ENCODE measurements around the gene RNF38.
"Not testable (repeated sequence)": the region's sequence is repeated elsewhere in the genome, so short reads cannot be mapped to it uniquely, and the experiment has no call there.

The RNF38 gene

DNA sequence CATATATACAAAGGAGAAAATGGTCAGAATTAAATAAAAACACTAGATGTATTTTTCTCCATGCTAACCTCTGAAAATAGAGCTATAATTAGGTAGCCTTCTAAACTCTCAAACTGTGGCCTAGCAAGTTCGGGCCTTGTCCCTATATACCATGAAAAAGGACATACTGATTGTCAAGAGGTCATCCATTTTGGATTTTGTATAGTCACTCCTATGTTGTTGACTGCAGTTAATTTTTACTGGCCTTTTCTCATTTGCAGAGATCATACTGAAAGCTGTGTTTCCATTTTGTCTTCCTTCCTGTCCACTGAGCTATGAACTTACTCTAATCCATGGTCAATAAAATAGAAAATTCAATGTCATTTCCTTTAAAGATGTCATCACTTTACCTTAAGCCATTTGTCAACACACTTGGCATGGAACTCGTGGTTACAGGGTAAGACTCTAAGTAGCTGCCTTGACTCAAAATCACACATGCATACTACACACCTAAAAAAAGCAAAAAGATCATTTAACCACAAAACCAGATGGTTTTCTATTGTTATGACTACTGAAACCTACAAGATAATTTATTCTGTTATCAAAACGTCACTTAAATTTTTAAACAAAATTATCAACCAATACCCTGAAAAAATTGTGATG is 58.0 kb downstream of the RNF38 start:
- Histone ChIP-seq H3K36me3 (ENCODE audit: insufficient read depth, low read length) (peaks cover 94% of the 10 kb centered on the region), H2AFZ (ENCODE audit: low read depth, low read length) (no peak overlapping the region), H3K27me3 (ENCODE audit: insufficient read depth, low read length) (no peaks in the 10 kb centered on the region)

DNA sequence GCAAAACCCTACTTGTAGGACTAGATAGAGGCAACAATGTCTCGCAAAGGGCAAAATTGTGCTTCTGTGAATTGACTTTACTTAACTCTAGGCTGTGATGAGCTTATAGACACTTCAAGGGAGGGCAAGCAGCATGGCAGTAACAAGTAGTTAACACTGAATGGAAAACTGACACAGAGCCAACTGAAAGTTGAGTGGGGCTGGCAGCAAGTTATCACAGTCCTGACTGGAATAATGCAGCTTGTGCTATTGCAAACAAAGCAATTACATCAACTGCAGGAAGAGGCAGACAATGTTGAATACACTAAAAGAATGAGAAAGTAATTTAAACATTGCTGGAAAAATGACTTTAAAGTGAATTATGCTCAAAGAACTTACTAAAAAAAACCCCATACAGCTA is 62.2 kb downstream of the RNF38 start:
- Histone ChIP-seq H3K27me3 (ENCODE audit: insufficient read depth, low read length) (no peaks in the 10 kb centered on the region), H2AFZ (ENCODE audit: low read depth, low read length) (no peak overlapping the region), H3K9me3 (ENCODE audit: low read length) (no peaks in the 10 kb centered on the region), H3K4me1 (ENCODE audit: insufficient read depth, low read length) (no peaks in the 10 kb centered on the region), H3K4me3 (ENCODE audit: low read length) (no peak overlapping the region), H3K36me3 (ENCODE audit: insufficient read depth, low read length) (peaks cover 75% of the 10 kb centered on the region)

More for the DNA sequence above, 58.0 kb downstream of the RNF38 start:
- Histone ChIP-seq H3K4me1 (ENCODE audit: insufficient read depth, low read length) (no peaks in the 10 kb centered on the region), H3K9me3 (ENCODE audit: low read length) (peaks cover 2% of the 10 kb centered on the region), H3K4me3 (ENCODE audit: low read length) (no peak overlapping the region)

DNA sequence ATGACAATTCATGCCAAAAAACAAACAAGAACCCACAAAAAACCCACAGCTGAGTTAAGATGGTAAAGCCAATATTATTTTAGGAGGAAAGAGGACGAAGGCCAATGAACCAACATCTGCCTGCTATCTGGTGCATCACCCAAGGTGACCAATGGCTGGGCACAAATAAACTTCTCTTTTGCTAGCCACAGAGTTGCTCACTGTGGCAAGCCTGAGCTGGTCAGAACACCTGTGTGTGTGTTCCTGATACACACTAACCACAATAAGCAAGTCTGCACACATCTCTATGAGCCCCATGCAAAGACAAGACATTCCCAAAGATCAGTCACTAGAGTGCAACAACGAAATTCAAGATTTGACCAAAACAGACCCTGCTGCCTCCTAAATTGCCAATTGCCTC is 63.1 kb downstream of the RNF38 start:
- Histone ChIP-seq H3K27me3 (ENCODE audit: insufficient read depth, low read length) (no peaks in the 10 kb centered on the region), H3K4me3 (ENCODE audit: low read length) (no peak overlapping the region), H3K36me3 (ENCODE audit: insufficient read depth, low read length) (peaks cover 66% of the 10 kb centered on the region), H2AFZ (ENCODE audit: low read depth, low read length) (no peak overlapping the region), H3K9me3 (ENCODE audit: low read length) (no peaks in the 10 kb centered on the region), H3K4me1 (ENCODE audit: insufficient read depth, low read length) (no peaks in the 10 kb centered on the region)

DNA sequence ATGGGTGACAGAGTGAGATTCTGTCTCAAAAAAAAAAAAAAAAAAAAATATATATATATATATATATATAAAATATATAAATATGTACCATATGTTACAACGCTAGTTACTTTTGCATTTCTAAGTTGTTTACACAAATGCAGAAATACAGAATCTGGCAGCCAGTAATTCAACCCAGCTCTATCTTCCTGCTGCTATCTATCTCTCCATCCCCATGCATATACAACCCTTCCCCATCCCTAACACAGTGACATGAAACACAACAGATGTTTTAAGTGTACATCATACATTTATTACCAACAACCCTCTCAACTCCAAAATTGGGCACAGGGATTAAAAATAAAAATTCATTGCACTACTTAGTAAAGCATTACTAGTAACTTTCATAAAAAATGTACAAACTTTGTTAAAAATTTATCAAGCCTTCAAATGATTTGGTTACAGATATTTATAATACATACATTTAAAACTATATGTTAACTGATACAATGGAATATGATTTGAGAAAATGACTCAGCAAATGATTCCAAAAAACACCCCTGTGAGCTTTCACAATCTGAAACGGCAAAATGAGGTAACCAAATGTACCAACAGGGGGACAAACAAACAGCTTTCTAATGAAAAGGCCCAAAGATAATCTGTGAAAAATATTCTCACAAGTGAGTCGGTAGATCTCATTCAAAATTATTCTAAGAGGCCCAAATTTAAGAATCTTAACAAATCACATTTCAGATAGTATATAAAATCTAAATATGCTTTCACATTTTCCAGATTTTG is 63.8 kb downstream of the RNF38 start:
- no peaks in the 10 kb centered on the region for H3K4me1 ChIP-seq (ENCODE audit: insufficient read depth, low read length)
- no peaks in the 10 kb centered on the region for H3K9me3 ChIP-seq (ENCODE audit: low read length)
- no peak overlapping the region for H3K4me3 ChIP-seq (ENCODE audit: low read length)
- H2AFZ ChIP-seq (ENCODE audit: low read depth, low read length), result no peak overlapping the region
- H3K36me3 ChIP-seq (ENCODE audit: insufficient read depth, low read length), result peaks cover 60% of the 10 kb centered on the region
- no peaks in the 10 kb centered on the region for H3K27me3 ChIP-seq (ENCODE audit: insufficient read depth, low read length)

DNA sequence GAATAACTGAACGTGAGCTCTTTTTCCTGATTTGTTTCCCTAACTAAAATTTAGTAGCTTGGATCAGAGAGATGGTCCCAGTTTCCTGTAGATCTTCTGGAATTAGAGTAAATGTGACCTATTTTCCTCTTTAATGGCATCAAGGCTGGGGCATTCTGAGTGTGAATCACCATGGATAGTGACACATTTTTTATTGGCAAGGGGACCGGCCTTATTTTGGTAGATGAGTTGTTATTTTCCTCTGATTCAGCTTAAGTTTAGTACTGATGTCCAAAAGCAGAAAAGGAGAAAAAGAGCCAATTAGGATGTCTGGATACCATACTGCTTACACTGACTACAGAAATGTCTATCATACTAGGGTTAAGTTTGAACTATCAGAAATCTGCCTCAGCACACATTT is 68.1 kb downstream of the RNF38 start:
- H3K36me3 ChIP-seq (ENCODE audit: insufficient read depth, low read length), result peaks cover 20% of the 10 kb centered on the region
- no peak overlapping the region for H3K4me3 ChIP-seq (ENCODE audit: low read length)
- H3K27me3 ChIP-seq (ENCODE audit: insufficient read depth, low read length), result no peaks in the 10 kb centered on the region
- H3K4me1 ChIP-seq (ENCODE audit: insufficient read depth, low read length), result no peaks in the 10 kb centered on the region
- no peaks in the 10 kb centered on the region for H3K9me3 ChIP-seq (ENCODE audit: low read length)
- H2AFZ ChIP-seq (ENCODE audit: low read depth, low read length), result no peak overlapping the region

DNA sequence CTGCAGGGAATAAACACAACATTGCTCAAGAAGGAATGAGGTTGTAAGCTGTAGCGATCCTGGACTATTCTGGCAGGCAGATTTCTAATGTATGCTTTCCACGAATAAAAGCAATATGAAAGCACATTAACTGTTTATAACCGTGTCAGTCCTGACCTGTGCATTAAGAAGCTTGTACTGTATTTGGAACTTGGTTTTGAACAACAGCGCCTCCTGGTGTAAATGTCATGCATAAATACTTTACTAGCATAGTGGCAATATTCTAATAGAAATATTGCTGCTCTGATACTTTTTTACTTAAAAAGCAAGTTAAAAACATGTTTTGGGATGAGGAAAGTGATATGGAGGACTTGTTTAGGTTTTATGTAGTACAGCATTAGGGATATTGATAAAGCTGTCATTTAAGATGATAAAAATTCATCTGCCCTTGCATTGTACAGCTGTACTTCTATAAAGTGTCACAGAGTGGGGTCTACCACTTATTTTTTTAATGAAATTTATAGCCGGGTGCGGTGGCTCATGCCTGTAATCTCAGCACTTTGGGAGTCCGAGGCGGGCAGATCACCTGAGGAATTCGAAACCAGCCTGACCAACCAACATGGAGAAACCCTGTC is 71.2 kb downstream of the RNF38 start:
- Histone ChIP-seq H2AFZ (ENCODE audit: low read depth, low read length) (no peak overlapping the region), H3K9me3 (ENCODE audit: low read length) (no peaks in the 10 kb centered on the region), H3K27me3 (ENCODE audit: insufficient read depth, low read length) (no peaks in the 10 kb centered on the region)

DNA sequence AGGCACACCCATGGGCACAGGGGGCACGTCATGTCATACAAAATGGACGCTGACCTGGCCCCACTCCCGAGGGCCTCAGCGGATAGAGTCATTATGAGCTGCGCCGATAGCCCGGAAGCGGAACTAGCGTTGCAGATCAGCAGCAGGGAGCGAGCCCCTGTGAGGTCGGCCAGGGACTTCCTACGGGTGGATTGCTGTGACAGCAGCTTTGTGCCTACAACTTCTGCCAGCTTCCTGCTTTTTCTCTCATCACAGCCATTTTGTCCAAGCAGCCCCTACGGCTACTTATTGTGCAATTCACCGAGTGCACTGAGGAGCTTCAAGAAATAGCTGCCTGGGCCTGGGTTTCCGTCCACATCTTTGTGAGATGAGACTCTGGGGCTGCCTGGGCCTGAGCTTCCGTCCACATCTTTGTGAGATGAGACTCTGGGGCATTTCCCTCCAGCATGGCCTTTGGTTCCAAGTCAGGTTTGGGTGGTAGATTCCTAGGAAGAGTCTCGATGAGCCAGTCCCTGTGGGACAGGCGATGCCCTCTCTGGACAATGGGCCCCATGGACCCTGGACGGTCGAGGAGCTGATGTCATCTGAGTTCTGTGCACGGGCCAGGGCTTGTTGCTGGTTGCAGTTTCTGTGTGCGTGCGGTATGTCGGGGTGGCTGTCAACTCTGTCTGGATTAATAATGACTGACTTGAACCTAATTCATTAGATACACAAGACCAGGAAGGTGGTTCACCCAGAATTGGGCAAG is 74.8 kb downstream of the RNF38 start:
- H3K9me3 ChIP-seq (ENCODE audit: low read length), result no peaks in the 10 kb centered on the region
- no peaks in the 10 kb centered on the region for H3K36me3 ChIP-seq (ENCODE audit: insufficient read depth, low read length)
- no peak overlapping the region for H3K4me3 ChIP-seq (ENCODE audit: low read length)
- H2AFZ ChIP-seq (ENCODE audit: low read depth, low read length), result no peak overlapping the region
- H3K4me1 ChIP-seq (ENCODE audit: insufficient read depth, low read length), result no peaks in the 10 kb centered on the region
- no peaks in the 10 kb centered on the region for H3K27me3 ChIP-seq (ENCODE audit: insufficient read depth, low read length)

More for the DNA sequence above, 71.2 kb downstream of the RNF38 start:
- no peak overlapping the region for H3K4me3 ChIP-seq (ENCODE audit: low read length)
- peaks cover 4% of the 10 kb centered on the region for H3K36me3 ChIP-seq (ENCODE audit: insufficient read depth, low read length)
- H3K4me1 ChIP-seq (ENCODE audit: insufficient read depth, low read length), result no peaks in the 10 kb centered on the region

DNA sequence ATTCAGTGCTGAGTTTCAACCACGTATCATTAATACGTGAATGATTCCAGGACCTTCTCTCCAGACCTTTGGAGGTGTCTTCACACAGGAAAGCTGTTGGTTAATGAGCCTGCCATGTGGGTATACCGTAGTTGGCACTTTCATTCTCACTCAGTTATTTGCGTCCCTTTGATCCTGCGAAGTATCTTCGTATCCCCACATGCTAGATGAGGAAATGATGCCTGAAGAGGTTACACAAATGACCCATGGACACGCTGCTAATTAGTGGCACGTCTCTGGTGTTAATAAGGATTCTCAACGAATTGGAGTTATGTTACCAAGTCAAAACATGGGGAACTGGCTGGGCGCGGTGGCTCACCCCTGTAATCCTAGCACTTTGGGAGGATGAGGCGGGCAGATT is 76.1 kb downstream of the RNF38 start:
- H3K4me1 ChIP-seq (ENCODE audit: insufficient read depth, low read length), result no peaks in the 10 kb centered on the region
- no peaks in the 10 kb centered on the region for H3K9me3 ChIP-seq (ENCODE audit: low read length)
- H3K27me3 ChIP-seq (ENCODE audit: insufficient read depth, low read length), result no peaks in the 10 kb centered on the region
- no peaks in the 10 kb centered on the region for H3K36me3 ChIP-seq (ENCODE audit: insufficient read depth, low read length)
- H2AFZ ChIP-seq (ENCODE audit: low read depth, low read length), result no peak overlapping the region
- no peak overlapping the region for H3K4me3 ChIP-seq (ENCODE audit: low read length)

DNA sequence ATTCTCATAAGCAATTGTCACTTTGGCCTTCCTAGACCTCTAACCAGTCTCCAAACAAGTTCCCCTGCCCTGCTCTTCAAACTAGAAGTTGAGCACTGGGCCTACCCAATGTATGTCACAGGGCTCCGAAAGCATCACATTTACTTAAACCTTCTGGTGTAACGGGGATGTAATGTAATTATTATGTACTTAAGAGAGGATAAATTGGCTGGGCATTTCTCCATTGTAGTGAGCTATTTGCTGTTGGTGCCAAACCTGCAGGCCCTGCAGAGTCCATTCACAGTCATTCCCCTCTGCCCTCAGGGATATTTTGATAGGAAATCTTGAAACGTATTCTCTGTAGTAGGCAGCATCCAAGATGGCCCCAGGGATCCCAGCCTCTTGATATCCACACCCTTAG is 77.6 kb downstream of the RNF38 start:
- no peak overlapping the region for H2AFZ ChIP-seq (ENCODE audit: low read depth, low read length)
- no peaks in the 10 kb centered on the region for H3K36me3 ChIP-seq (ENCODE audit: insufficient read depth, low read length)
- H3K4me3 ChIP-seq (ENCODE audit: low read length), result no peak overlapping the region
- no peaks in the 10 kb centered on the region for H3K9me3 ChIP-seq (ENCODE audit: low read length)
- H3K4me1 ChIP-seq (ENCODE audit: insufficient read depth, low read length), result no peaks in the 10 kb centered on the region
- no peaks in the 10 kb centered on the region for H3K27me3 ChIP-seq (ENCODE audit: insufficient read depth, low read length)

DNA sequence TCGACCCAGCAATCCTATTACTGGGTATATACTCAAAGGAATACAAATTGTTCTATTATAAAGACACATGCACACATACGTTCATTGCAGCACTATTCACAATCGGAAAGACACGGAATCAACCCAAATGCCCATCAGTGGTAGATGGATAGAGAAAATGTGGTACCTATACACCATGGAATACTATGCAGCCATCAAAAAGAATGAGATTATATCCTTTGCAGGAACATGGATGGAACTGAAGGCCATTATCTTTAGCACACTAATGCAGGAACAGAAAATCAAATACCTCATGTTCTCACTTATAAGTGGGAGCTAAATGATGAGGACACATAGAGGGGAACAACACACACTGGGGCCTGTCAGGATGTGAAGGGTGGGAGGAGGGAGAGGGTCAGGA is 78.2 kb downstream of the RNF38 start:
- H2AFZ ChIP-seq (ENCODE audit: low read depth, low read length); H3K4me1 ChIP-seq (ENCODE audit: insufficient read depth, low read length); H3K36me3 ChIP-seq (ENCODE audit: insufficient read depth, low read length); H3K4me3 ChIP-seq (ENCODE audit: low read length); H3K9me3 ChIP-seq (ENCODE audit: low read length); H3K27me3 ChIP-seq (ENCODE audit: insufficient read depth, low read length): not testable (repeated sequence)

DNA sequence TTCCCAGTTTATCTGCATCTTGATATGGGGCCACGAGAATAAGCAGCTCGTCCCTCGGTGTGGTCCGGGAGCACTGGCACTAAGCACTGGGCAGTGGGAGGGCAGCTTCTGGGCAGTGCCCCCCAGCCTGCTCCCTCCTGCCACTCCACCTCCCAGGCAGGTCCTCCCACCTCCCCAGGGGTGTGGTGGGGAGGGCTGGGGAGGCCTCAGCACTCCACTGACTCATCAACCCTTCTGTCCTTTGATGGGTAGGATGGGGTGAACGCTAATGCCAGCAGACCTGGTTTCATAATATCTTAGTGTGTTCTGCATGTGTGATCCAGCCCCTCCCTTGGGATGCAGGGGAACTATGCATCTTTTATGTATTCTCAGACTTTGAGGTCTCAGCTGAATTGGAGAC is 79.6 kb downstream of the RNF38 start:
- Histone ChIP-seq H3K36me3 (ENCODE audit: insufficient read depth, low read length) (no peaks in the 10 kb centered on the region), H3K27me3 (ENCODE audit: insufficient read depth, low read length) (no peaks in the 10 kb centered on the region), H3K9me3 (ENCODE audit: low read length) (no peaks in the 10 kb centered on the region), H3K4me3 (ENCODE audit: low read length) (no peak overlapping the region), H3K4me1 (ENCODE audit: insufficient read depth, low read length) (no peaks in the 10 kb centered on the region), H2AFZ (ENCODE audit: low read depth, low read length) (no peak overlapping the region)

DNA sequence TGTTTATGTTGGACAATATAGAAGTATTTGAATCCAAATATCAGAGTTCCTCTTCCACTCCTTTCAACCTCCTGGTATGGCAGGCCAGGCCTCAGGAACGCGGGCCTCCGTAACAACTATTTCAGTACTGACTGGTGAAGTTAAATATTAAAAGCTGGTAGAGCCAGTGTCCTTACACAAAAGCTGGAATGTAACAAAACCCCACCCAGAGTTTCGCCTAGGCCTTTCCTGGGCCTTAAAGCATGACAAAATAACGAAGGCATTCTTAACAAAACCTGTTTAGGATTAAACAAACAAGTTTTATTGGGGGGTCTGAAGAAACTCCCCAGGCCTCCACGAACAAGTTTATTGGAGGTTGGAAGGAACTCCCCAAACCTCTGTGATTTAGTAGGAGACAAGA is 80.3 kb downstream of the RNF38 start:
- Histone ChIP-seq H3K27me3 (ENCODE audit: insufficient read depth, low read length) (no peaks in the 10 kb centered on the region), H2AFZ (ENCODE audit: low read depth, low read length) (no peak overlapping the region), H3K4me1 (ENCODE audit: insufficient read depth, low read length) (no peaks in the 10 kb centered on the region), H3K9me3 (ENCODE audit: low read length) (no peaks in the 10 kb centered on the region), H3K36me3 (ENCODE audit: insufficient read depth, low read length) (no peaks in the 10 kb centered on the region), H3K4me3 (ENCODE audit: low read length) (no peak overlapping the region)

DNA sequence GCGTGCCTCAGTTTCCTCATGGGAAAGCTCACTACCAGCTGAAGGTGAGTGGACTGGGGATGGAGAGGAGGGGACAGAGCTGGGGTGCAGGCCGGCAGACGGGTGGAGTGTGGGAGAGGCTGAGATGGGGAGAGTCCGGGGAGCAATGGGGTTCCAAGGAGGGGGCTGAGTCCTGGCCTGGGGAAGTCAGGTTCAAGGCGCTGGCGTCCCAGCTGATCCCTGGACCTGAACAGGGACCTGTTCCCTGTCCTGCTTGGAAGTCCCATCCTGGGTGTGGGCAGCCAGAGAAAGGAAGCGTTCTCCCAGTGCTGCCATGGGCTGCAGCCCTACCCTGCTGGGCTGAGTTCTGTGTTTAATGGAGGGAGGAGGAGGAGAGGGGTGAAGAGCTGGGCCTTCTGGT is 80.9 kb downstream of the RNF38 start:
- Histone ChIP-seq H3K36me3 (ENCODE audit: insufficient read depth, low read length) (no peaks in the 10 kb centered on the region), H3K4me3 (ENCODE audit: low read length) (no peak overlapping the region), H2AFZ (ENCODE audit: low read depth, low read length) (no peak overlapping the region), H3K4me1 (ENCODE audit: insufficient read depth, low read length) (no peaks in the 10 kb centered on the region), H3K9me3 (ENCODE audit: low read length) (no peaks in the 10 kb centered on the region), H3K27me3 (ENCODE audit: insufficient read depth, low read length) (no peaks in the 10 kb centered on the region)

All from neuron (in vitro differentiated cells).